Muscle of back (tissue), 11 donors: ENCODE measurements around the gene PRKG1. TPM values are rescaled to one million over a fixed set of nuclear protein-coding genes. Genes with fewer than 3 reads are reported as not detected.
"Not testable (repeated sequence)": the region's sequence is repeated elsewhere in the genome, so short reads cannot be mapped to it uniquely, and the experiment has no call there.

Source experiments
- DNase-seq, 3 donors: peaks; one replicate each; pipeline versions ENCODE4 v3.0.0 to v3.0.0-alpha.2; 2013
- polyA plus RNA-seq, 10 donors: library from polyadenylated mRNA; unstranded; fragments of 120-200 nt; gene quantifications; one replicate each; pipeline ENCODE4 v1.2.1, GENCODE V29; 2013; ENCODE audit not compliant: insufficient read length in 10 of 10

Gene PRKG1
- polyA plus RNA-seq, 10 donors = 32.4 to 71.5 (median 45.2) TPM

DNA sequence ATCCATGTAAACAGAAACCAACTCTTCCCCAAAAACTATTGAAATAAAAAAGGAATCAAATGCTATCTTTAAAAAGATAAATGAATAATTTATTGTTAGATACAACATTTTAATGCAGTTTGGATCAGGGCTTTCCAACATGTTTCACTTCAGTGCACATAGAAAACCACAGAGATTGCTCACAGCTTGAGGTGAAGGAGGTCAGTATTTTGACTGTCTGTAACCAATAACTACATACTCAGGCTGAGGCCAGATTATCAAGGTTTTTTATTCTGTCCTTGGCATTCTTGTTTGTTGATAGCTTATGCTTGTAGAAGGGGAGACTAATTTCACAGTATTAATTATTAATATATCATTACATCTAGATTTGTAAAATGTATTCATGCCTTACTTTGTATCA is 195.5 kb downstream of the PRKG1 start:
- peak in 1 of 3 donors; percentile 27 for DNase-seq

DNA sequence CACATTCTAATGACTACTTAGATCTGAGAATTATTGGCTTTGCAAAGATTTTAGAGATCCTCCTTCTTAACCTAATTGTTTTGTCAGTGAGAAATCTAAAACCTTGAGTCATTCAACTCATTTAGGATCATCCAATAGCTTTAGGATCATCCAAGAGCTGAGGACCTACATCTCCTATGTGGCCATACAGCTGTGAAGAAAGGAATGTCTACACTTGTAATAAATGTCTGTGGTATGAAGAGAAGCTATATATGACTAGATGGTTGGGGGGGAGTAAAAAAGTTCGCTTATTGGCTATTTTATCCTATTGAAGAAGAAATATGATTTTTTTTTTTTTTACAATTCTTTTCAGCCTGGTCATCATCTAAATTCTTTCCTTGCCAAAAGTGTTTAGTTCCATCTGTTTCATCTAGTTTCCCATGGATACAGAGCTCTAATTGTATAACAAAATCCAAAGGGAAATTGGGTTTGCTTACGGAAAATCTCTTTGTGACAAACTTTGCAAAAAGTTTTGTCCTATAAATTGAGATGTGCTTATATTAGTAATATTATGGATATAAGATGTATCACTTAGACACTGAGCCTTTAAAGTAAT is 196.7 kb downstream of the PRKG1 start:
- DNase-seq = peak in 2 of 3 donors; percentile 33 to 45

DNA sequence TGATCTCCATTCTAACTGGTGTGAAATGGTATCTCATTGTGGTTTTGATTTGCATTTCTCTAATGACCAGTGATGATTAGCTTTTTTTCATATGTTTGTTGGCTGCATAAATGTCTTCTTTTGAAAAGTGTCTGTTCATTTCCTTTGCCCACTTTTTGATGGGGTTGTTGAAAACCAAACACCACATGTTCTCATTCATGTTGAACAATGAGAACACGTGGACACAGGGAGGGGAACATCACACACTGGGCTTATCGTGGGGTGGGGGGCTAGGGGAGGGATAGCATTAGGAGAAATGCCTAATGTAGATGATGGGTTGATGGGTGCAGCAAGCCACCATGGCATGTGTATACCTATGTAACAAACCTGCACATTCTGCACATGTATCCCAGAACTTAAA is 197.8 kb downstream of the PRKG1 start:
- not testable (repeated sequence) for DNase-seq

DNA sequence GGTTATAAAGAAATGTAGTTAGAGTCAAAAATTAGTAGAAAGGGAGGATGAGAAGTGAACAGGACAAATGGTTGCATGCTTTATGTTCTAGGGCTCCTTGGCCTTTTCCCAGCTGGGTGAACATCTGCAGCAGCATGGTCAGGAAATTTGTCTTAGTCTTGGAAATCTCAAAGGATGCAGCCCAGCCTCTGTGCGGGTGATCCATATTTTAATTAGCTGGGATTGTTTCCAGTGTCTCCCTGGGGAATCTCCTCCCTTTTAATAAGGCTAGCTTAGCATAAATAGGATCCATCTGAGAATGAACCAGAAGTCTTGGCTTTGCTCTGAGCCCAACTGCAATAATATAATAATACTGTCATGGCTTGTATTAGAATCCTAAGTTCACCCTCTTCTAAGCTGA is 198.3 kb downstream of the PRKG1 start:
- peak; percentile 48 to 90 (median 69) for DNase-seq

DNA sequence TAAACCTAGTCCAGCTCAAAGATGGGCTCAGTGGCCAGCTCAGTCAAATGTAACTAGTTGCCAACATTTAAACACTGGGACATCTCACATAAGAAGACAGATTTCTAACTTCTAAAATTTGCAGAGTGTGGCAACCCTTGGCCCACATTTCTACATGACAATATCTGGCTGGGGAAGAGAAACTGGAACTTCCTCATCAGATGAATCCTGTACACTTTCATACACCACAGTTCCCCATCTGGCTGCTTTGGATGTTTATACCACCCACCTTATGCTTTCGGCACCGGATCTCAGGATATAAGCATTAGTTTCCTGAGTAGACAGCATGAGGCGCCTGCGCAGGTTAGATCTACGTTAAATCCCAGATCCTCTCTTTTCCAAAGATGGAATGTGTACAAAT is 199.3 kb downstream of the PRKG1 start:
- DNase-seq = no peak

DNA sequence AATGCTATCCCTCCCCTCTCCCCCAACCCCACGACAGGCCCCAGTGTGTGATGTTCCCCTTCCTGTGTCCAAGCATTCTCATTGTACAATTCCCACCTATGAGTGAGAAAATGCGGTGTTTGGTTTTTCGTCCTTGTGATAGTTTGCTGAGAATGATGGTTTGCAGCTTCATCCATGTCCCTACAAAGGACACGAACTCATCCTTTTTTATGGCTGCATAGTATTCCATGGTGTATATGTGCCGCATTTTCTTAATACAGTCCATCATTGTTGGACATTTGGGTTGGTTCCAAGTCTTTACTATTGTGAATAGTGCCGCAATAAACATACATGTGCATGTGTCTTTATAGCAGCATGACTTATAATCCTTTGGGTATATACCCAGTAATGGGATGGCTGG is 201.8 kb downstream of the PRKG1 start:
- DNase-seq = not testable (repeated sequence)

DNA sequence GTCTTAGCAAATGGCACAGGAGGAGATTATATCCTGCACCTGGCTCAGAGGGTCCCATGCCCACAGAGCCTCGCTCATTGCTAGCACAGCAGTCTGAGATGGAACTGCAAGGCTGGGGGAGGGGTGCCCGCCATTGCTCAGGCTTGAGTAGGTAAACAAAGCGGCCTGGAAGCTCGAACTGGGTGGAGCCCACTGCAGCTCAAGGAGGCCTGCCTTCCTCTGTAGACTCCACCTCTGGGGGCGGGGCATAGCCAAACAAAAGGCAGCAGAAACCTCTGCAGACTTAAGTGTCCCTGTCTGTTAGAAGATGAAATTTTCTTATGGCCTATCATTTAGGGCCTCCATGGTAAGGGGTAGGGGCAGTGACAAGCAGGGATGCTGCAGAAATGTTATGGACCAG is 207.1 kb downstream of the PRKG1 start:
- not testable (repeated sequence) for DNase-seq

DNA sequence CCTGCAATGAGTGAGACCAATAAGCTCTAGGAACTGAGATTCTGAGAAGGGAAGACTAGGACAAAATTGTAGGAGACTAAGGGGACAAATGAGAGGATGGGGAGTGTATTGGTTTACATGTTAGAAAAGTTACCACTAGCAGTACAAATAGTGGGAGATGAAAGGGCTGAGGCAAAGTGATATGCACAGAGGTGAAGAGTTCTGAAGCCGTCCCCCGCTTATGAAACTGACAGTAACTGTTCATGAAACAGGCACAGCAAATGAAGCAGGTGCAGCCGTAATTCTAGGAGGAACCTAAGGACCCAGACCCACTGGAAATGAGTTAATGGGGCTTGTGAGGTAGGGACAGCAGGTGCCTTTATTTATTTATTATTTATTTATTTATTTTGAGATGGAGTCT is 211.3 kb downstream of the PRKG1 start:
- DNase-seq = no peak

DNA sequence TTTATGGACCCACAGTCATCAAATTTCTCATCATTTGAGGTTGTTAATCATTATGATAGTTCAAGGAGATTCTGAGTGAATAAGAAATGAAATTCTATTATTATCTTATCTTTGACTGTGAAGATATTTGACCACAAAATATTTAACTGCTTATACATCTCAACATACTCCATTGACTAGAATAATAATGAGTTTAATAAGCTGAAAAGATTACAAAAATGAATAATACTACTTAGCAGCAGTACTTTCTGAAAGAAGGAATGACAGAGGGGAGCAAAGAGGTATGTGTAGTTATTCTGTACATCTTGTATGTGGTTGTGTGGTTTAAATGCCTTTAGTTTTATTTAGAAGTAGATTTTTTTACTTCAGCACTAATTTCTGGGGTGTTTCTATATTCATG is 214.2 kb downstream of the PRKG1 start:
- no peak for DNase-seq

DNA sequence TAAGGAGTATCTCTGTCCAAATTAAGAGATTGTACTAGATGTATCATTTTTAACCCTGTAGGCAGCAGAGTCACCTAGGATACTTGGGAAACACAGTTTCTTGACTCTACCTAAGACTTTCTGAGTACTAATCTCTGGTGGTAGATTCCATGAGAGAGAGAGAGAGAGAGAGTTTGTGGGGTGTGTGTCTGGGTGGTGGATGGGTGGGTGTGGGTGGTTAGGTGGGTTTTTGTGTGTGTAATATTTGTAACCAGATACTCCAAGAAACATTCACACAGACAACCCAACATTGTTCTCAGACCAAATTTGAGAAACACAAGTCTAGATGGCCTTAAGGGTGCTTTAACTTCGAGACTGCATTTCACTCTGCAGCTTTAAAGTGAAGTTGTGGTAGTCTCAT is 215.2 kb downstream of the PRKG1 start:
- no peak for DNase-seq

DNA sequence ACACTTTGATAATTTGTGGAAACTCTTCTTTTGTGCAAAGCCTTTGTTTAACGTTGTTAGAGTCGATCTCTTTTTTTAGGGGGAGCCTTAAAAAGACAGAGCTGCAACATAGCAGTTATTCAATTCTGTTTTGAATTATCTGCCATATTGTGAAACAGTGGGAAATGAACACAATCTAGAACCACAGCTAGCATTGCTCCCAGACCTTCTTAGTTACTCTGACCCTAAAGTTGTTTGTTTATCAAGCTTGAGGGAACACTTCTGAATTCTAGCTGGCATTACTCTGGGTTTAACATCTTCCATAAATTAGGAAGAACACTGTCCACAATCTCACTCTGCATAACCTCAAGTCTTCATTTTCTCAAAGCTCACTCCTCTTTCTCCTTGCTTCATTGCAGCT is 217.7 kb downstream of the PRKG1 start:
- no peak for DNase-seq

DNA sequence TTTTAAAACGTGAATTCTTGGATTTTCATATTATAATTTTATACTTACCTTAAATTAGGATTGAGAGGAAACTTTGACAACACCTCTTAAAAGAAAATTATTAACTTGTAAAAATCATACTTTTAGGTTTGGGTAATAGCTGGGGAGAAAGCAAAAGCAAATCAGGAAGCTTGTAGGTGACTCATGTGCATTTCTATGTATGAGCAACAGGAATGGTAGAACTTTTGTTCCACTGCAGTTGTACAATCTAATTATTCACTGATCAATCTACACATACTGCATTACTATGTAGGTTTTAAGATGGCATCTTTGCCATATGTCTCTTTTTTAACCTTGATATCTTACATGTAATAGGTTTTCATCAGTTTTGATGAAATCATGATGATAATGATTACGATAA is 223.2 kb downstream of the PRKG1 start:
- no peak for DNase-seq

DNA sequence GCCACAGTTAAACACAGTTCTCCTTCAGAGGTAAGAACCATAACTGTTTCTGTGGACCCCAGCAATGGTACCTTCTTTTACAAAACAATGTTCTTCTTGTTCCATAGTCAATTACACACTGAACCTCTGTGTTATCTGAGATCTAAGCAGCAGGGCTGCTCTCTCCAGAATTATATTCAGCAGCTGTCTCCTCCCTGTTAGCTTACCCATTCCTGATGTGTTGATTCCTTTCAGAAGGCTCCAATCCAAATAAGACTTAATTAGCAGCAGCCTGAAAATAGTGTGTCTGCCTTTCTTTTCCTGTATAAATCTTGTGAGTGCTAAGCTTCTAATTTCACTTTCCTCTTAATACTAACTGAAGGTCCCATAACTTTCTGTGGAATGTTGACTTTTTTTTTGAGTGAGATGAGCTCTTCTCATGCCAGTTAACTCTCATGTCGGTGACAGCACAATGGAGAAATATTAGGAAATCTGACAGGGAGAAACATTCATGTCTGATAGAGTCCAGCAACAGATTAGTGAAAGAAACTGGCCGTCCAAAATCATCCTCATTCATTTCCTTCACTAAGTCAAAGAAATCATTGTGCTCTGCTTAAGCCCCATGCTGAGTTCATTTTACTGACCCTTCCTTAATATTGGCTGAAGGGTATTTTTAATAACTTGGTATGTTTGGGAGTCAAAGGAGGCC is 226.5 kb downstream of the PRKG1 start:
- DNase-seq = peak in 2 of 3 donors; percentile 27 to 62

DNA sequence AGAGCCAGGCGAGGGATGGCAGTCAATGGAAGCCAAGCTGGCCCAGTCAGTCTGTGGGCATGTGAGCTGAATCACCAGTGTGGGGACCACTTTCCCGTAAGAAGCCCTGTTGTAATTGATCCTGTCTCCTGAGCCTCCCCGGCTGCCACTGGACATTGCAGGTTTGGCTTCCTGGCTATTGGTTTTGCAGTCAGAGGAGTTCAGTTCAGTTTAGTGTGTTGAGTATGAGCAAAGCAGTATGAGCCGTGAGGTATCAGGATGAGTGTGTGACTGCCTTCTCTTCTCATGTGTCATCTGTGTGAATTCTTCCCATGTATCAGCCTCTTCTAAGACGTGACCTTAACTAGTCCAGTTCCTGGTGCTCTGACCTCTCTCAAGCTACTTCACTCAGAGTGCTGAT is 227.4 kb downstream of the PRKG1 start:
- peak; percentile 12 to 50 (median 43) for DNase-seq

DNA sequence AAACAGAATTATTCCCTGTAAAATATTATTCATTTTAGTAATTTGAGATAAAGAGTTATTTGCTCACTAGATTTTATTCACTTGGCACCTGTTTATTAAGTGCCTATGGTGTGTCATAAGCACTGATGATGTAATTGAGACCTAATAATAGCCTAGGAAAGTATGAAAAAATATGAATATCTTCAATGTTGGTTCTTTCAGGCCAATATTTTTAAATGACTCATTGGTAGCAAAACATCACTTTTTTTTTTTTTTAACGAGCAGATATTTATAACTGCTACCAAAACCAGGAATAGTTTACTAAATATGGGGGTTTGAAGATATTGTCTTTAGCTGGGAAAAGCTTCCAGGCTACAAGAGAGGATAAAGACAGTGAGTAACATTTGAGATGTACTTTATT is 228.0 kb downstream of the PRKG1 start:
- no peak for DNase-seq

DNA sequence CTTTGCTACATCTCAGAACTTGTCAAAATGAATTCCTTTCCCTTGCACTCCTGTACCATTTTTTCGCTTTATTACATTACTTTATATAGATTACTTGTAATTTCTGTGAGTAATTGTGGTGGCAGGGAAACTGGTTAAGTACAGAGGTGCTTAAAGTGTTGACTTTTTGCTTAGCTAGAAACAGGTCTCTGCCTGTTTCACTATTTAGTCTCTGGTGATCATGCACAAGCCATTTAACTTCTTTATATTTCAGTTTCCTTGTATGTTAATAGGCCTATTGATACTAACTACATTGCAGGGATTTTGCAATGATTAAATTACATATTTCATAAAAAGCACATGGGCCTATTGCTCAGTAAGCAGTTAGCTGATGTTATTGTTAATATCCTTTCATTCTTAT is 233.8 kb downstream of the PRKG1 start:
- no peak for DNase-seq

DNA sequence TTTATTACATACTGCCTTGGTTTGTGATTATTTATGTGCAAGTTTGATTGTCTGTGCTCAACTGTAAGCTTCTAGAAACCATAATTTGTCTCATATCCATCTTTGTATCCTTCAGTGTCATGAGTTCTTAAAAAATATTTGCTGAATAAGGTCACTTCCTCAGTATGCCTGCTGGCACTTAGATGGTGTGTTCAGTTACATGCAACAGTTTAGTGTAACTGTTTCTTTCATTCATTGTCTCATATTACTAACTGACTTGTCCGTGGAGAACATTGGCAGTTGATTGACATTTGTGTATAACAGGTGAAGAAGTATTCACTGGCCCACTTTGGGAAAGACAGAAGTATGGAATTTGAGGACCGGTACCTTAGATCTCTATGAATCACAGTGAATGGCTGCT is 236.9 kb downstream of the PRKG1 start:
- no peak for DNase-seq

DNA sequence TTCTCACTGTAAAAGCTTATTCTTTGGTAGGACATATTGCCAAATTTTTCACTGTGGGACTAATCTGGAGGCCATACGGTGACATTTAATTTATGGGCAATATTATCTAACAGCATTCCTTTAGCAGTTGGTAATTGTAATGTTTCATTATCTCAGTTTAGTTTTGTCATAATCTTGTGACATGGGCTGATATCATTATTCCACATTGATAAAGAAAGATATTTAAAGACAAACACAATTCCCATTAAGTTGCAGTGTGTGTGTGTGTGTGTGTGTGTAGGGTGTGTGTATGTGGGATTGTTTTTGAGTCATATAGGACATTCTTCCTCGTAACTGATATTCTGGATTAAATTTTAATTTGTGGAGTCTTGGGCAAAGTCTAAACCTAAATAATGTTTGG is 238.5 kb downstream of the PRKG1 start:
- no peak for DNase-seq

DNA sequence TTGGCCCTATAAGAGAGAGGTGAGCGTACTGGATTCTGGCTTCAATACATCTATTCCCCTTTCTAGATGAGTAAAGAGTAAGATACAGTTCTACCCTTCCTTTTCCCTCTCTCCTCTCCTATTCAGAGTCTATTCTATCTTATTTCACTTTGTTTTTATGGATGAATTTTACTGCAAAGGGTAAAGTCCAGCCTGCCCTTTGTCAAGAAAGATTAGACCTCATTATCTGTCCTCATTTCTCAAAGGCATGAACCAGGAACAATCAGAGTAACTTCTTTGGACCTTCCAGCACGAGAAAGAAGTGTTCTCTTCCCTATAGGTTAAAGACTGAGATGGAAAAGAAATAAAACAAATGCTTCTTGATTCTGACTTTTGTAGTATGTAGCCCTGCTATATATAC is 239.0 kb downstream of the PRKG1 start:
- no peak for DNase-seq

DNA sequence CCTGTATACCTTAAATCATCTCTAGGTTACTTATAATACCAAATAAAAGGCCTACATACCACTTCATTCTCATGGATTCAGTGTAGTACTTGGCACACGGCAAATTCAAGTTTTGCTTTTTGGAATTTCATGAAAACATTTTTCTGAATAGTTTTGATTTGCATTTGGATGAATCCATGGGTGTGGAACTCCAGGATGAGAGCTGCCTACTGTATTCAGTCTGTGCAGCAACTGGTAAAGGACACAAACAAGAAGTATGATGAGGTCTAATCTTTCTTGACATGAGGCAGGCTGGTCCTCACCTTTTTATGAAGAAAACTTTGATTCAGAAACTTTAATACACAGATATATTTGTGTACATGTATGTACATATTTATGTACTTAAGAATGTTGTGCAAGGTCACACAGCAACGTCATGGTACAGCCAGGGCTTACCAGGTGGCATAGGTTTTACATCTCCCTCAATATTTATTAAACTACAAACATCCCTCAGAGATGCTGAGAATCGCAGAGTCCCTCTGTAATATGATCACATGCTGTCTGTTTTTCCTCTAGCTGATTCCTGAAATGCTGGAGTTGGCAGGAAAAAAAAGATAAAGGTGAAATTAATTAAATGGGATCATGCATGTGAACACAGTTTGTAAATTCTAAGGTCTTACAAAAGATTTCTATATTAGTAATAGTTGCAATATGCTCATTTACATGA is 239.6 kb downstream of the PRKG1 start:
- no peak for DNase-seq

DNA sequence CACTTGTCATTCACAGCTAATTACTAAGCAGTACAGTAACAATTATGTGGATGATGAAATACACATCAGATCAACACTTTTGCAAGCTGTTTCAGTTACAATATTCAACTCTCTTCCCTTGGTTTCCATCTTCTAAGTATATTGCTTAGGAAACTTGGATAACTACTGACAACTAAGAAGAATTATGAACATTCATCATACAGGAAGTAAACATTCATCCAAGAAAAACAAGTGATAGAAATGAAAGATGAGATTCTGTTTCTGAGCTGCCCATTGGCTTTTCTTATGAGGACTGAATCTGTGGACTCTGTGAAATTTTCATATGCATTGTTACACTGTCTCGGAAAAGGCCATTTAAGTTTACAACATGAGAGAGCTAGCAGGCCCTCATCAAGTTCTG is 240.2 kb downstream of the PRKG1 start:
- DNase-seq = no peak

DNA sequence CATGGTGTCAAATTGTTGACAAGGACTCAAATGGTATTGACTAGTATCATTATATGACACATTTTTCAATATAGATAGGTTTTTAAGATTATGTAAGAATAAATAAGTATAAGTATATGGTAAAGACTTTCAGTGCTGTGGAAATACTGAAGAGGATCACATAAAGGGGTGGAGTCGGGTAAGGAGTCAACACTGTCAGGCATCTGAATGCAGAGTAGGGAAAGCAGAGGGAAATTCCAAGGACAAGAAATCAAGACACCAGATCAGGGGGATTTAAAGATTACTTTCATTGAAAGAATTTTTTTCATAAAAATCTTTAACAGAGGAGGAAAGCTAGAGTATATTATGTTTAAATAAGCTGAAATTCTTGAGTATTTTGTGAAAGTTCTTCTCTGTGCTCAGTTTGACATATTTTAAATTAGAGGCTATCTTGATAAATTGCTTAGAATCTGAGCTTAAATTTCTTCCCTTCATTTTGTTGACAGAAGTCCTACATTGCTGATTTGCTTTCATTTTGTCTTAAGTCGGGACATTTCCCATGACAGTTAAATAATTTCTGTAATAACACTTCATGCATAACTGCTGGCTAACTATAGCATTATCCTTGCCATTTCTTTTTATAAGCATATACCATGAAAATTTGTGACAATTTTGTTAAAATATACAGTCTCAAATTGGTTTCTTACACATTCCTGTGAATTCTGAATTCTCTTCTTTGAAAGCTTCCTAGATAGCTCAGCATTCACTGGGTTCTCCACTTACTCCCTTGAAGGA is 244.3 kb downstream of the PRKG1 start:
- peak in 2 of 3 donors; percentile 15 to 69 for DNase-seq

DNA sequence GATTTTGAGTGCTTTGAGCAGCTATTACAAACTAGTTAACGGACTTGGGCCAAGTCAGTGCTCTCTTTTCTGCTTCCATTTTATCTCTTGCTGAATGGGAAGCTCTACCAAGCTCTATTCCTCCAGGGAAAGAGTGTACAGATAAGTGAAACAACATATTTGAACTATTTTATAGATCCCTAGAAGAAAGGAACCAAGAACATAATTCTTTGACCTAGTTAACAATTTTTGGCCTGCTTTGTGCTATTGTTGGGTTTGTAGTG is 244.8 kb downstream of the PRKG1 start:
- DNase-seq = peak in 1 of 3 donors; percentile 33
